Neuronal stem cell (in vitro differentiated cells): ENCODE data around the gene ADTRP.
A peak's percentile ranks its signal among the peaks of the same experiment; 100 is the strongest.

Experiments
- DNase-seq: peaks from one replicate; pipeline ENCODE4 v3.0.0-alpha.2; 2013; ENCODE audit warnings: low spot score
- H2AFZ ChIP-seq: one replicate; pipeline ENCODE4 v1.6.1; 2013; ENCODE audit warnings: mild to moderate bottlenecking, low read length, inconsistent platforms
- H2AK5ac ChIP-seq: 2 replicates; pipeline ENCODE4 v1.6.1; 2013; ENCODE audit warnings: low read depth, mild to moderate bottlenecking, inconsistent platforms, low read length, moderate library complexity, mixed read lengths
- H2BK120ac ChIP-seq: 2 replicates; pipeline ENCODE4 v1.6.1; 2013; ENCODE audit warnings: low read depth, mild to moderate bottlenecking, inconsistent platforms, low read length, moderate library complexity, mixed read lengths
- H2BK12ac ChIP-seq: one replicate; pipeline ENCODE4 v1.6.1; 2013; ENCODE audit warnings: low read length, inconsistent platforms
- H2BK15ac ChIP-seq: 2 replicates; pipeline ENCODE4 v1.6.1; 2013; ENCODE audit warnings: mild to moderate bottlenecking, low read length, inconsistent platforms, mixed read lengths
- H2BK5ac ChIP-seq: one replicate; pipeline ENCODE4 v1.6.1; 2013; ENCODE audit warnings: inconsistent platforms, mild to moderate bottlenecking, low read length, moderate library complexity
- H3K14ac ChIP-seq: one replicate; pipeline ENCODE4 v1.6.1; 2013; ENCODE audit warnings: low read length, inconsistent platforms
- H3K18ac ChIP-seq: 2 replicates; pipeline ENCODE4 v1.6.1; 2013; ENCODE audit warnings: low read length, inconsistent platforms
- H3K23ac ChIP-seq: 2 replicates; pipeline ENCODE4 v1.6.1; 2013; ENCODE audit warnings: low read depth, mild to moderate bottlenecking, mixed read lengths, low read length, inconsistent platforms; ENCODE audit not compliant: poor library complexity
- H3K27ac ChIP-seq: replicated peaks from 3 replicates; pipeline ENCODE4 v1.5.1; 2013; ENCODE audit warnings: low read length, inconsistent platforms
- H3K27me3 ChIP-seq, 3 experiments: 2 replicates each; pipeline ENCODE4 v1.6.1; 2013; ENCODE audit warnings: low read length in 3 of 3, mild to moderate bottlenecking in 2 of 3, inconsistent platforms in 1 of 3, low read depth in 1 of 3, mixed read lengths in 1 of 3, moderate library complexity in 1 of 3; ENCODE audit not compliant: control insufficient read depth in 3 of 3, insufficient read depth in 3 of 3
- H3K36me3 ChIP-seq, 2 donors: replicated peaks in 1 of 2; 2 replicates each; pipeline ENCODE4 v1.6.1; 2013; ENCODE audit warnings: low read length in 2 of 2; ENCODE audit not compliant: control insufficient read depth in 2 of 2, insufficient read depth in 2 of 2
- H3K4ac ChIP-seq: 2 replicates; pipeline ENCODE4 v1.6.1; 2013; ENCODE audit warnings: inconsistent platforms, mild to moderate bottlenecking, low read length, moderate library complexity
- H3K4me1 ChIP-seq, 2 donors: 1 replicate in 1 of 2; 2 replicates in 1 of 2; pipeline ENCODE4 v1.6.1; 2013; ENCODE audit warnings: low read length in 2 of 2, low read depth in 1 of 2; ENCODE audit not compliant: control insufficient read depth in 2 of 2, insufficient read depth in 1 of 2
- H3K4me2 ChIP-seq: one replicate; pipeline ENCODE4 v1.6.1; 2013; ENCODE audit warnings: mild to moderate bottlenecking, low read length, inconsistent platforms; ENCODE audit not compliant: insufficient read depth, poor library complexity, severe bottlenecking
- H3K4me3 ChIP-seq, 2 donors: 2 replicates each; pipeline ENCODE4 v1.5.1; 2013; ENCODE audit warnings: low read length in 2 of 2, mild to moderate bottlenecking in 2 of 2, inconsistent platforms in 1 of 2, moderate library complexity in 1 of 2
- H3K79me1 ChIP-seq: one replicate; pipeline ENCODE4 v1.6.1; 2013; ENCODE audit warnings: low read depth, mild to moderate bottlenecking, inconsistent platforms, low read length, moderate library complexity
- H3K9ac ChIP-seq: one replicate; pipeline ENCODE4 v1.6.1; 2013; ENCODE audit warnings: mild to moderate bottlenecking, low read depth, low read length, inconsistent platforms; ENCODE audit not compliant: poor library complexity
- H3K9me3 ChIP-seq, 2 donors: replicated peaks in 1 of 2; 2 replicates each; pipeline versions ENCODE3 to v1.6.1; 2013; ENCODE audit warnings: low read length in 2 of 2, mild to moderate bottlenecking in 2 of 2, inconsistent platforms in 1 of 2, low read depth in 1 of 2, mixed read lengths in 1 of 2, moderate library complexity in 1 of 2; ENCODE audit not compliant: control insufficient read depth in 2 of 2, insufficient read depth in 1 of 2
- H4K8ac ChIP-seq: one replicate; pipeline ENCODE4 v1.6.1; 2013; ENCODE audit warnings: low read depth, mild to moderate bottlenecking, inconsistent platforms, low read length, moderate library complexity
- H4K91ac ChIP-seq: one replicate; pipeline ENCODE4 v1.6.1; 2013; ENCODE audit warnings: low read length, low read depth, mild to moderate bottlenecking, inconsistent platforms; ENCODE audit not compliant: poor library complexity
- WGBS, 2 donors: extraction: QIAGEN DNeasy Blood & Tissue Kit; methylation state at CpG; one replicate each; pipeline ENCODE4 v1.1.7; 2013; ENCODE audit warnings: missing lambda C conversion rate in 2 of 2, mixed read lengths in 1 of 2; ENCODE audit not compliant: insufficient read length in 2 of 2, insufficient replicate concordance in 1 of 2; ENCODE audit errors: extremely low coverage in 2 of 2; 5-methylcytosine and 5-hydroxymethylcytosine counted together

ADTRP gene

GRCh38 chr6:11722805-11723631 is 55.6 kb downstream of the ADTRP start:
- H3K27ac ChIP-seq, result no peak overlapping the region
- no peak overlapping the region for H2BK5ac ChIP-seq
- H4K91ac ChIP-seq, result no peak overlapping the region
- no peaks in the 10 kb centered on the region for H3K9me3 ChIP-seq
- H3K4ac ChIP-seq, result no peak overlapping the region
- no peak overlapping the region for H3K9ac ChIP-seq
- H3K4me2 ChIP-seq, result no peak overlapping the region
- no peak overlapping the region for H3K23ac ChIP-seq
- no peak overlapping the region for H3K14ac ChIP-seq
- H3K4me3 ChIP-seq, result no peak overlapping the region
- DNase-seq, result no peak
- peaks cover 0 to under 1% of the 10 kb centered on the region in 2 donors for H3K4me1 ChIP-seq
- WGBS, 2 donors, result no CpG with 5 or more reads among the region's 9 CpGs
- H4K8ac ChIP-seq, result no peak overlapping the region
- H3K79me1 ChIP-seq, result no peaks in the 10 kb centered on the region
- H2BK12ac ChIP-seq, result no peak overlapping the region
- no peak overlapping the region for H2AFZ ChIP-seq
- no peak overlapping the region for H3K18ac ChIP-seq
- H2BK120ac ChIP-seq, result no peak overlapping the region
- H3K27me3 ChIP-seq, result no peaks in the 10 kb centered on the region
- no peaks in the 10 kb centered on the region for H3K36me3 ChIP-seq
- H2BK15ac ChIP-seq, result no peak overlapping the region
- no peak overlapping the region for H2AK5ac ChIP-seq

DNA sequence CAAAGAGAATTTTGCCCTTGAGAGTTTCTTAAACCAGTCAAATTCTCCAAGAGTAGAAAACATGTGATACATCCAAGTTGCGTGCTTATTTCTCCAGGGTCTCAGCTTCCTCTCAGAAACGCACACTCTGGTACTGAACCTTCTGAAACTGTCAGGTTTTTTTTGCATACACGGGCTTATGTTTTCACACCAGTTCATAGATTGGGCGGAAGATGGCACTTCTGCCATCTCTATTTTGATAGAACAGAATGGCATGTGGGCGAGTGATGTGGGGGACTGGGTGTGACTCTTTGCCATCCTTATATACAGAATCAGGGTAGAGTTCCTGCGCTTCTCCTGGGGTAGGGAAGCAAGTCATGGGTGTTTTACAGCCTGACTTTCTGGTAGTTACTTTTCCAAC is 56.4 kb downstream of the ADTRP start:
- H3K23ac ChIP-seq, result no peak overlapping the region
- no peak overlapping the region for H2AK5ac ChIP-seq
- H2BK5ac ChIP-seq, result no peak overlapping the region
- no peaks in the 10 kb centered on the region for H3K4me1 ChIP-seq
- WGBS, 2 donors, result no CpG with 5 or more reads among the region's 6 CpGs
- DNase-seq, result no peak
- no peaks in the 10 kb centered on the region for H3K27me3 ChIP-seq
- no peak overlapping the region for H2BK120ac ChIP-seq
- no peak overlapping the region for H3K4me2 ChIP-seq
- no peak overlapping the region for H3K9ac ChIP-seq
- H3K18ac ChIP-seq, result no peak overlapping the region
- H4K91ac ChIP-seq, result no peak overlapping the region
- H2AFZ ChIP-seq, result no peak overlapping the region
- no peak overlapping the region for H2BK15ac ChIP-seq
- no peaks in the 10 kb centered on the region for H3K36me3 ChIP-seq
- no peak overlapping the region for H3K4me3 ChIP-seq
- no peak overlapping the region for H2BK12ac ChIP-seq
- no peak overlapping the region for H3K27ac ChIP-seq
- no peak overlapping the region for H3K14ac ChIP-seq
- H3K4ac ChIP-seq, result no peak overlapping the region
- H3K79me1 ChIP-seq, result no peaks in the 10 kb centered on the region
- no peak overlapping the region for H4K8ac ChIP-seq
- no peaks in the 10 kb centered on the region for H3K9me3 ChIP-seq

- Histone ChIP-seq H3K23ac (no peak overlapping the region), H3K79me1 (no peaks in the 10 kb centered on the region), H2AFZ (no peak overlapping the region), H2BK15ac (no peak overlapping the region), H3K4ac (no peak overlapping the region), H3K27ac (no peak overlapping the region), H3K4me2 (no peak overlapping the region), H3K4me3 (no peak overlapping the region), H4K8ac (no peak overlapping the region), H2BK12ac (no peak overlapping the region), H3K9me3 (no peaks in the 10 kb centered on the region), H3K27me3 (no peaks in the 10 kb centered on the region), H4K91ac (no peak overlapping the region), H3K14ac (no peak overlapping the region), H3K18ac (no peak overlapping the region), H3K9ac (no peak overlapping the region), H2BK5ac (no peak overlapping the region), H3K36me3 (no peaks in the 10 kb centered on the region), H2AK5ac (peak overlapping the region; percentile 7), H2BK120ac (no peak overlapping the region), H3K4me1 (peaks cover 0 to 6% of the 10 kb centered on the region in 2 donors)
- no peak for DNase-seq
These were observed 60.1 kb downstream of the ADTRP start for GRCh38 chr6:11718463-11718862.

DNA sequence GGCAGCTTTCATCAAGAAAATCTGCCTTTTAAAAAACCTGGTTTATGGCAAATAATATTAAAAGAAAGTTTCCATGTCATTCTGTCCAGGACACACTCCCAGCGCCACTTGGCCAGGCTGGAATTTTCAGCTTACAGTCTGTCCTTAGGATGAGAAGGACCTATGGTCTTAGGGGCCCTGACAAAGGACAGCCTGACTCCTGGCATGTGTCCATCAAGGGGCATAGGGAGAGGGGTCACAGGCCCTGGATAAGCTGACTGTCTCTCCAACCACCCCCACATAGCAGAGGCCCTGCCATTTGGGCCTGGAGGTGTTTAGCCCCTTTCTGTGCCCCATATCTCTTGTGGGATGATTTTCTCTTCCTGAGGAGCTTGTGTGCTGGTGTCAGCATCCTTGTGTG is 60.6 kb downstream of the ADTRP start:
- Histone ChIP-seq H2BK12ac (no peak overlapping the region), H3K27ac (no peak overlapping the region), H3K27me3 (no peaks in the 10 kb centered on the region), H3K36me3 (no peaks in the 10 kb centered on the region), H3K4me3 (no peak overlapping the region), H4K91ac (no peak overlapping the region), H2BK15ac (no peak overlapping the region), H2AFZ (no peak overlapping the region), H3K9ac (no peak overlapping the region), H3K4me2 (no peak overlapping the region), H3K4me1 (peaks cover 0 to 9% of the 10 kb centered on the region in 2 donors), H3K18ac (no peak overlapping the region), H2AK5ac (no peak overlapping the region), H3K79me1 (no peaks in the 10 kb centered on the region), H3K4ac (no peak overlapping the region), H3K9me3 (no peaks in the 10 kb centered on the region), H2BK5ac (no peak overlapping the region), H4K8ac (no peak overlapping the region), H2BK120ac (no peak overlapping the region), H3K23ac (no peak overlapping the region), H3K14ac (no peak overlapping the region)
- WGBS, 2 donors, result no CpG with 5 or more reads among the region's 1 CpG
- no peak for DNase-seq
